Lower leg skin (tissue), 3 donors: ENCODE measurements around the gene CDK16.

ENCODE experiments used
- POLR2A ChIP-seq, 2 donors: fragments of 450-650 bp; IDR thresholded peaks; one replicate each; pipeline ENCODE4 v1.6.1; 2016 to 2017; ENCODE audit warnings: antibody characterized with exemption in 2 of 2, mild to moderate bottlenecking in 1 of 2, moderate library complexity in 1 of 2
- TF ChIP-seq, protein P1 (sequence below), 3 donors: fragments of 450-650 bp; IDR thresholded peaks; one replicate each; pipeline ENCODE4 v1.5.1; 2016; ENCODE audit warnings: antibody characterized with exemption in 3 of 3, mild to moderate bottlenecking in 3 of 3, moderate library complexity in 2 of 3

DNA sequence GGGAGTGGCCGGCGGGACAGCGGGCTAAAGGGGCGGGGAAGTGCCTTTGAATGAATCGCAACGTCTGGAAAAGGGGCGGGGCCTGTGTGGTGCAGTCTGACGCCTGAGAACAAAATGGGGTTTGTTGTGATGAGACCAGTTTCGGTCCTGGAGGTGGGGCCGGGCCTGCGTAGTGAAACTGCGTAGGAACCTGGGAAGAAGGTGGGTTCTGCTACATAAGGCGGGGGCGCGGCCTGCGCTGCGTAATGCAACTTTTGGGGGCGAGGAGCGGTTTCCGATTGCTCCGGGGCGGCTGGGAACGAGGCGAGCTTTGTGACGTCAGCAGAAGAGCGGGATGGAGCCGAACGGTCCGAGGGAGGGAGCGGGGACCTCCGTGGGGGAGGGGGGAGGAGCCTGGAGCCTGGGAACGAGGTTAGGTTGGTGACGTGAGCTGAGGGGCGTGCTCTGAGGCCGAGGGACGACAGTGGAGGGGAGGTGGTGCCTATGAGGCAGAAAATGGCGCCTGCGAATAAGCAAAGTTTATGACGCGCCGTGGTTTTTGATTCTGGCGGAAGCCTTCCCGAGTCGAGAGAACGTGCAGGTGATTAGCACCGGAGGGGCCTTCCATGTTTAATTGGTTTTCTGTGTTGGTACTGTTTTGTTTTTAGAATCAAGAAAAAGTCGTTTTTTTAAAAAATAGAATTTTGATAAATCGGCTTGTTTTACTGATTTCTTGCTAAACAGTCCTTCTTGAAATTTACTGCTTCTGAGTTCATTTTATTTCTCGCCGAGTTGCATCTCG is 15.0 kb downstream of the CDK16 start:
- TF ChIP-seq, protein P1, sequence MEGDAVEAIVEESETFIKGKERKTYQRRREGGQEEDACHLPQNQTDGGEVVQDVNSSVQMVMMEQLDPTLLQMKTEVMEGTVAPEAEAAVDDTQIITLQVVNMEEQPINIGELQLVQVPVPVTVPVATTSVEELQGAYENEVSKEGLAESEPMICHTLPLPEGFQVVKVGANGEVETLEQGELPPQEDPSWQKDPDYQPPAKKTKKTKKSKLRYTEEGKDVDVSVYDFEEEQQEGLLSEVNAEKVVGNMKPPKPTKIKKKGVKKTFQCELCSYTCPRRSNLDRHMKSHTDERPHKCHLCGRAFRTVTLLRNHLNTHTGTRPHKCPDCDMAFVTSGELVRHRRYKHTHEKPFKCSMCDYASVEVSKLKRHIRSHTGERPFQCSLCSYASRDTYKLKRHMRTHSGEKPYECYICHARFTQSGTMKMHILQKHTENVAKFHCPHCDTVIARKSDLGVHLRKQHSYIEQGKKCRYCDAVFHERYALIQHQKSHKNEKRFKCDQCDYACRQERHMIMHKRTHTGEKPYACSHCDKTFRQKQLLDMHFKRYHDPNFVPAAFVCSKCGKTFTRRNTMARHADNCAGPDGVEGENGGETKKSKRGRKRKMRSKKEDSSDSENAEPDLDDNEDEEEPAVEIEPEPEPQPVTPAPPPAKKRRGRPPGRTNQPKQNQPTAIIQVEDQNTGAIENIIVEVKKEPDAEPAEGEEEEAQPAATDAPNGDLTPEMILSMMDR (IDR thresholded peaks at IDR 0.05), result no peak
- TF ChIP-seq POLR2A (IDR thresholded peaks at IDR 0.05), result no peak
